ENCODE data around the gene CDK16.

Gene CDK16

DNA sequence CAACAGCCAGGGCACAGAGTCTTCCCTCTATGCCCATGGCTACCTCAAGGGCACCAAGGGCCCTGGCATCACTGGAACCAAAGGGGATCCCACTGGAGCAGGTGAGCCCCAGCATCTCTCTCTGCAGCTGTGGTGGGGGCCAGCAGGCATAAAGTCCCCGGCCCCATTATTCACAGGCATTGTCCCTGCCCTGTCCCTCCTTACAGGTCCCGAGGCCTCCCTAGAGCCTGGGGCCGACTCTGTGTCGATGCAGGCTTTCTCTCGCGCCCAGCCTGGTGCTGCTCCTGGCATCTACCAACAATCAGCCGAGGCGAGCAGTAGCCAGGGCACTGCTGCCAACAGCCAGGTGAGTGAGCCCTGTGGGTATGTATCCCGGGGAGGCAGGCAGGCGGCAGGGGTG lies 37.2 kb upstream of the CDK16 start:
- DNase-seq (ENCODE audit: low read depth): no peak
- no peak for TF ChIP-seq POLR2A (IDR thresholded peaks at IDR 0.05; ENCODE audit: extremely low read depth, insufficient read length)
- TF ChIP-seq, protein P1, sequence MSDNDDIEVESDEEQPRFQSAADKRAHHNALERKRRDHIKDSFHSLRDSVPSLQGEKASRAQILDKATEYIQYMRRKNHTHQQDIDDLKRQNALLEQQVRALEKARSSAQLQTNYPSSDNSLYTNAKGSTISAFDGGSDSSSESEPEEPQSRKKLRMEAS (IDR thresholded peaks at IDR 0.05; ENCODE audit: low read depth, low read length): no peak
- TF ChIP-seq MYC (IDR thresholded peaks at IDR 0.05; ENCODE audit: low read depth, low read length): no peak
- TF ChIP-seq, protein P2, sequence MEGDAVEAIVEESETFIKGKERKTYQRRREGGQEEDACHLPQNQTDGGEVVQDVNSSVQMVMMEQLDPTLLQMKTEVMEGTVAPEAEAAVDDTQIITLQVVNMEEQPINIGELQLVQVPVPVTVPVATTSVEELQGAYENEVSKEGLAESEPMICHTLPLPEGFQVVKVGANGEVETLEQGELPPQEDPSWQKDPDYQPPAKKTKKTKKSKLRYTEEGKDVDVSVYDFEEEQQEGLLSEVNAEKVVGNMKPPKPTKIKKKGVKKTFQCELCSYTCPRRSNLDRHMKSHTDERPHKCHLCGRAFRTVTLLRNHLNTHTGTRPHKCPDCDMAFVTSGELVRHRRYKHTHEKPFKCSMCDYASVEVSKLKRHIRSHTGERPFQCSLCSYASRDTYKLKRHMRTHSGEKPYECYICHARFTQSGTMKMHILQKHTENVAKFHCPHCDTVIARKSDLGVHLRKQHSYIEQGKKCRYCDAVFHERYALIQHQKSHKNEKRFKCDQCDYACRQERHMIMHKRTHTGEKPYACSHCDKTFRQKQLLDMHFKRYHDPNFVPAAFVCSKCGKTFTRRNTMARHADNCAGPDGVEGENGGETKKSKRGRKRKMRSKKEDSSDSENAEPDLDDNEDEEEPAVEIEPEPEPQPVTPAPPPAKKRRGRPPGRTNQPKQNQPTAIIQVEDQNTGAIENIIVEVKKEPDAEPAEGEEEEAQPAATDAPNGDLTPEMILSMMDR (IDR thresholded peaks at IDR 0.05; ENCODE audit: low read depth, low read length): no peak
- no peak overlapping the region for H3K4me3 ChIP-seq (ENCODE audit: low read depth, low read length)

DNA sequence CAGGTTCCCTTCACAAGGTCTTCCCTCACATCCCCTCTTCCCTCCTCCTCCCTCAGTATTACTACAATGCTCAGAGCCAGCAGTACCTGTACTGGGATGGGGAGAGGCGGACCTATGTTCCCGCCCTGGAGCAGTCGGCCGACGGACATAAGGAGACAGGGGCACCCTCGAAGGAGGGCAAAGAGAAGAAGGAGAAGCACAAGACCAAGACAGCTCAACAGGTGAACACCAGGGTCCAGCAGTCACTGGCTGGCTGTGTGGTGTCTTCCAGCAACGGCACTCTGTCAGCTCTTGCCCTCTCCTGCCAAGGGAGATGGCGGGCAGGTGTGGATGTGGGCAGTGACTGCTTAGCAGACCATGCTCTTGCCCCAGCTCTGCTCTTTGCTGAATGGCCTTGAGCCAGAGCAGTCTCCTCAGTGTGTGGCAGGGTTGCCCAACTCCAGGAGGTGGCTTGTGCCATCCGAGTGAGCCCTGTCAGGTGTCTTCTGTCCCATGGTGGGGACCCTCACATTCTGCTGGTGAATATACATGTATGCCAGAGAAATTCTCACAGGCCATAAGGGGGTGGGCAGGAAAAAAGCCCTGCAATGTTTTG lies 36.3 kb upstream of the CDK16 start:
- TF ChIP-seq, protein P2 (IDR thresholded peaks at IDR 0.05; ENCODE audit: low read depth, low read length): no peak
- no peak for TF ChIP-seq MYC (IDR thresholded peaks at IDR 0.05; ENCODE audit: low read depth, low read length)
- no peak for TF ChIP-seq POLR2A (IDR thresholded peaks at IDR 0.05; ENCODE audit: extremely low read depth, insufficient read length)
- DNase-seq (ENCODE audit: low read depth): no peak
- H3K4me3 ChIP-seq (ENCODE audit: low read depth, low read length): no peak overlapping the region

DNA sequence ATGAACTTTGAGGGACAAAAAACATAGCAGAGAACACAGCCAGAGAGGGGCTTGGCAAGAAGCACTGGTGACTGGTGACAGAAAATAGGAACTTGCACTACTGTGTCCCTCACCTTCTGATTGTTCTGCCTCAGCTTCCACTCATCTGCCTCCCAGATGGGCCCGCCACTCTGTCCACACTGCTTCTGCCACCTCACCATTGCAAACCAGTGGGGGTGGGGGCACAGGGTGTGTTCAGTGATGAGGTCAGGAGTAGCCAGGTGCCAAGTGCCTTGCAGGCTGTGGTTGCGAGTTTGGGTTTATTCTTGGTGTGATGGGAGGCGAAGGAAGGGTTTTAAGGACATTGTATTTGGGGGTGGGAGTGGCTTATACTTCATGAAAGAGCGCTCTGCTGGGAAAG lies 34.0 kb upstream of the CDK16 start:
- TF ChIP-seq MYC (IDR thresholded peaks at IDR 0.05; ENCODE audit: low read depth, low read length) (no peak), POLR2A (IDR thresholded peaks at IDR 0.05; ENCODE audit: extremely low read depth, insufficient read length) (no peak)
- TF ChIP-seq, protein P2 (IDR thresholded peaks at IDR 0.05; ENCODE audit: low read depth, low read length): no peak
- TF ChIP-seq, protein P1 (IDR thresholded peaks at IDR 0.05; ENCODE audit: low read depth, low read length): no peak
- no peak for DNase-seq (ENCODE audit: low read depth)

DNA sequence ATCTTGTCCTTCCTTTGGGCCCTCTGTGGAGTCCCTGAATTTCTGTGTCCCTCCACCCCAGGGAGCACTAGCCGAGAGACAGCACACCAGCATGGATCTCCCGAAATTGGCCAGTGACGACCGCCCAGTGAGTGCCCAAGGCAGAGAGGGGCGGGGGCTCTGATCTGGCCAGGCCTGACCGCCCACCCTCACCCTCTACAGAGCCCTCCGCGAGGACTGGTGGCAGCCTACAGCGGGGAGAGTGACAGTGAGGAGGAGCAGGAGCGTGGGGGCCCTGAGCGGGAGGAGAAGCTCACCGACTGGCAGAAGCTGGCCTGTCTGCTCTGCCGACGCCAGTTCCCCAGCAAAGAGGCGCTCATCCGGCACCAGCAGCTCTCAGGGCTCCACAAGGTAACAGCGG lies 33.2 kb upstream of the CDK16 start:
- H3K4me3 ChIP-seq (ENCODE audit: low read depth, low read length): no peak overlapping the region
- TF ChIP-seq MYC (IDR thresholded peaks at IDR 0.05; ENCODE audit: low read depth, low read length): no peak
- TF ChIP-seq, protein P2 (IDR thresholded peaks at IDR 0.05; ENCODE audit: low read depth, low read length): no peak
- no peak for TF ChIP-seq POLR2A (IDR thresholded peaks at IDR 0.05; ENCODE audit: extremely low read depth, insufficient read length)
- DNase-seq (ENCODE audit: low read depth): no peak

More for the DNA sequence above, 34.0 kb upstream of the CDK16 start:
- no peak overlapping the region for H3K4me3 ChIP-seq (ENCODE audit: low read depth, low read length)

DNA sequence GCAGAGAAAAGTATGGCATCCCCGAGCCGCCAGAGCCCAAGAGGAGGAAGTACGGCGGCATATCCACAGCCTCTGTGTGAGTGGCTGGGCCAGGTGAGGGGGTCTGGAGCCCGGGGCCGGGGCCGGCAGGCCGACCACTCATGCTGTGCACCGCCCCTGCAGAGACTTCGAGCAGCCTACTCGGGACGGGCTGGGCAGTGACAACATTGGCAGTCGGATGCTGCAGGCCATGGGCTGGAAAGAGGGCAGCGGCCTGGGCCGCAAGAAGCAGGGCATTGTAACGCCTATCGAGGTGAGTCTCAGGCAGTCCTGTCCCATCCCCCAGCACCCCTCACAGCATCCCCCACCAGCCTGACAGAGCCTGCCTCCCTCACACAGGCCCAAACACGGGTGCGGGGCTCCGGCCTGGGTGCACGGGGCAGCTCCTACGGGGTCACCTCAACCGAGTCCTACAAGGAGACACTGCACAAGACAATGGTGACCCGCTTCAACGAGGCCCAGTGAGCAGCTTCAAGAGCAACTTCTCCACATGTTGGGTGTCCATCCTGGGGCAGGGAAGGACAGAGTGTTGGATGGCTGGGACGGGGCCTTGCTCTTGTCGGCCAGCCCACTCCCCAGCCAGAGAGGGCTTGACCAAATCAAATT lies 32.3 kb upstream of the CDK16 start:
- TF ChIP-seq MYC (IDR thresholded peaks at IDR 0.05; ENCODE audit: low read depth, low read length): no peak
- TF ChIP-seq, protein P1 (IDR thresholded peaks at IDR 0.05; ENCODE audit: low read depth, low read length): no peak
- no peak for TF ChIP-seq POLR2A (IDR thresholded peaks at IDR 0.05; ENCODE audit: extremely low read depth, insufficient read length)
- TF ChIP-seq, protein P2 (IDR thresholded peaks at IDR 0.05; ENCODE audit: low read depth, low read length): no peak
- DNase-seq (ENCODE audit: low read depth): no peak

More for the DNA sequence above, 32.3 kb upstream of the CDK16 start:
- no peak overlapping the region for H3K4me3 ChIP-seq (ENCODE audit: low read depth, low read length)
